K562 (cell line): ENCODE results near the gene APOL2. TPM values are rescaled to one million over a fixed set of nuclear protein-coding genes. Genes with fewer than 3 reads are reported as not detected.

ENCODE experiments used
- ATAC-seq: fragments of 200-7000 bp; cut with Tn5 transposase; 3 replicates; pipeline ENCODE4 v1.9.1; 2020; ENCODE audit warnings: moderate library complexity
- BruUV-seq: library from RNA; stranded (reverse); fragments of 400-500 nt; replicated peaks from 2 replicates; lab custom pipeline; 2021; lab: Mats Ljungman, UMichigan
- CTCF ChIA-PET: fragments of 300-600 bp; formaldehyde crosslinking; extraction: SDS; loops from one replicate; lab custom pipeline; 2021; ENCODE audit warnings: low intra/inter-chr PET ratio; lab: Yijun Ruan, JAX
- POLR2A ChIA-PET: fragments of 300-600, 350-650 bp; sonication (Branson Sonifier 250); formaldehyde crosslinking; extraction: SDS; loops from one replicate; lab custom pipeline; 2021; ENCODE audit warnings: antibody characterized with exemption, inconsistent platforms; lab: Yijun Ruan, JAX
- DNase-seq, 4 experiments: peaks; one replicate each; pipeline versions ENCODE4 v3.0.0 to v3.0.0-alpha.2; 2011 to 2018; ENCODE audit warnings: low spot score in 3 of 4, mixed read lengths in 3 of 4; ENCODE audit errors: extremely low read depth in 1 of 4
- FAIRE-seq: peaks from 2 replicates; lab custom pipeline; 2011; peaks lifted over from hg19 to GRCh38; lab: Jason Lieb, UNC
- H2AFZ ChIP-seq: 2 replicates; pipeline ENCODE4 v1.6.0; 2011; ENCODE audit warnings: low read depth, low read length, control low read depth, inconsistent platforms
- H3K27ac ChIP-seq: fragments of 200-600 bp; 3 replicates; pipeline ENCODE4 v1.8.0; 2011; ENCODE audit warnings: low read depth, mild to moderate bottlenecking, control low read depth, inconsistent platforms, low read length, moderate library complexity, mixed read lengths; ENCODE audit errors: extremely low read depth
- H3K27me3 ChIP-seq, 2 experiments: fragments of 300-600 bp in 1 of 2; 2 replicates in 1 of 2; 3 replicates in 1 of 2; pipeline versions ENCODE4 v1.6.0 to v1.8.0; 2011; ENCODE audit warnings: inconsistent platforms in 2 of 2, low read length in 2 of 2, mild to moderate bottlenecking in 1 of 2, mixed read lengths in 1 of 2, moderate library complexity in 1 of 2; ENCODE audit not compliant: control insufficient read depth in 2 of 2, insufficient read depth in 2 of 2
- H3K36me3 ChIP-seq: fragments of 300-600 bp; 3 replicates; pipeline ENCODE4 v1.8.0; 2011; ENCODE audit warnings: mild to moderate bottlenecking, low read length, inconsistent platforms; ENCODE audit not compliant: control insufficient read depth, insufficient read depth
- H3K4me1 ChIP-seq, 2 experiments: fragments of 200-600 bp in 1 of 2; replicated peaks in 1 of 2; 2 replicates in 1 of 2; 3 replicates in 1 of 2; pipeline versions ENCODE4 v1.5.1 to v1.8.0; 2011; ENCODE audit warnings: inconsistent platforms in 2 of 2, low read length in 2 of 2, mild to moderate bottlenecking in 1 of 2, mixed read lengths in 1 of 2, moderate library complexity in 1 of 2; ENCODE audit not compliant: control insufficient read depth in 2 of 2, insufficient read depth in 2 of 2
- H3K4me2 ChIP-seq: 2 replicates; pipeline ENCODE4 v1.6.1; 2011; ENCODE audit warnings: low read length, control low read depth, inconsistent platforms, mixed read lengths; ENCODE audit not compliant: insufficient read depth
- H3K4me3 ChIP-seq: fragments of 200-600 bp; sonication (generic), shearing (Covaris generic); 2 replicates; pipeline ENCODE4 v1.5.1; 2016; ENCODE audit warnings: control low read depth, inconsistent platforms
- H3K79me2 ChIP-seq: fragments of 200-600 bp; 3 replicates; pipeline ENCODE4 v1.8.0; 2011; ENCODE audit warnings: low read length, inconsistent platforms; ENCODE audit not compliant: control insufficient read depth, insufficient read depth
- H3K9ac ChIP-seq, 2 experiments: 2 replicates each; pipeline versions ENCODE4 v1.6.0 to v1.6.1; 2011; ENCODE audit warnings: low read depth in 2 of 2, low read length in 2 of 2, control low read depth in 1 of 2, inconsistent platforms in 1 of 2, mild to moderate bottlenecking in 1 of 2, mixed read lengths in 1 of 2; ENCODE audit not compliant: insufficient read depth in 1 of 2
- H3K9me1 ChIP-seq: one replicate; pipeline ENCODE4 v1.6.0; 2011; ENCODE audit warnings: inconsistent platforms, mild to moderate bottlenecking, low read length, moderate library complexity; ENCODE audit not compliant: control insufficient read depth, insufficient read depth
- H3K9me3 ChIP-seq: replicated peaks from 2 replicates; pipeline ENCODE4 v1.5.1; 2011; ENCODE audit warnings: low read depth, low read length, inconsistent platforms; ENCODE audit not compliant: control insufficient read depth, insufficient read depth
- H4K20me1 ChIP-seq: replicated peaks from 2 replicates; pipeline ENCODE4 v1.6.1; 2011; ENCODE audit warnings: low read length, inconsistent platforms, mixed read lengths; ENCODE audit not compliant: control insufficient read depth, insufficient read depth
- BRF1 ChIP-seq: IDR thresholded peaks from 3 replicates; pipeline ENCODE4 v1.6.1; 2011; ENCODE audit warnings: borderline replicate concordance, mild to moderate bottlenecking; ENCODE audit not compliant: insufficient read length; ENCODE audit errors: extremely low read depth
- EHMT2 ChIP-seq: fragments of 450-650 bp; IDR thresholded peaks from 2 replicates; pipeline ENCODE4 v1.6.1; 2018; ENCODE audit warnings: antibody characterized with exemption
- FOSL1 ChIP-seq: fragments of 200-800 bp; sonication (Bioruptor generic); conservative IDR thresholded peaks from 2 replicates; pipeline ENCODE4 v1.6.1; 2016; ENCODE audit warnings: missing genetic modification characterization, missing compliant biosample characterization
- GTF2B ChIP-seq: IDR thresholded peaks from 2 replicates; pipeline ENCODE4 v1.6.1; 2011; ENCODE audit not compliant: insufficient read length; ENCODE audit errors: extremely low read depth
- IRF9 ChIP-seq: fragments of 450-650 bp; IDR thresholded peaks from 2 replicates; pipeline ENCODE4 v1.6.1; 2016; ENCODE audit warnings: missing biosample characterization, missing genetic modification characterization
- MCM2 ChIP-seq: fragments of 450-650 bp; IDR thresholded peaks from 2 replicates; pipeline ENCODE4 v1.6.1; 2017; ENCODE audit warnings: low read depth, mild to moderate bottlenecking
- MIER1 ChIP-seq: fragments of 450-650 bp; IDR thresholded peaks from 2 replicates; pipeline ENCODE4 v1.6.1; 2016; ENCODE audit warnings: antibody characterized with exemption, mild to moderate bottlenecking, low read depth
- MNT ChIP-seq, 2 experiments: fragments of 450-650 bp; conservative IDR thresholded peaks; 2 replicates each; pipeline ENCODE4 v1.6.1; 2017; ENCODE audit warnings: mild to moderate bottlenecking in 2 of 2, moderate library complexity in 2 of 2
- NFIX ChIP-seq: fragments of 250-450 bp; sonication (Bioruptor Pico); IDR thresholded peaks from 2 replicates; pipeline ENCODE4 v1.4.0; 2020; ENCODE audit warnings: low read depth, mild to moderate bottlenecking, moderate library complexity
- NKRF ChIP-seq: fragments of 450-650 bp; IDR thresholded peaks from 2 replicates; pipeline ENCODE4 v1.6.1; 2016; ENCODE audit warnings: borderline replicate concordance
- PTTG1 ChIP-seq: fragments of 450-650 bp; IDR thresholded peaks from 2 replicates; pipeline ENCODE4 v1.6.1; 2016; ENCODE audit warnings: low read depth, mild to moderate bottlenecking, missing genetic modification characterization, missing compliant biosample characterization
- RBM17 ChIP-seq: fragments of 200-400 bp; formaldehyde crosslinking; IDR thresholded peaks from 2 replicates; pipeline ENCODE4 v1.6.1; 2017; ENCODE audit warnings: low read depth, mild to moderate bottlenecking, low read length, borderline replicate concordance
- SIRT6 ChIP-seq: IDR thresholded peaks from one replicate; pipeline ENCODE4 v1.6.1; 2012; ENCODE audit warnings: low read depth, mild to moderate bottlenecking, control low read depth, inconsistent platforms, low read length, moderate library complexity
- ZKSCAN8 ChIP-seq: fragments of 200-800 bp; sonication (Bioruptor generic); IDR thresholded peaks from 2 replicates; pipeline ENCODE4 v1.6.1; 2016; ENCODE audit warnings: missing genetic modification characterization, missing compliant biosample characterization
- ZNF143 ChIP-seq: sonication (generic); formaldehyde crosslinking; IDR thresholded peaks from 2 replicates; pipeline ENCODE4 v1.9.0; 2022; ENCODE audit warnings: mild to moderate bottlenecking, missing genetic modification reagents
- ZNF3 ChIP-seq: fragments of 250-450 bp; sonication (Bioruptor Pico); IDR thresholded peaks from 2 replicates; pipeline ENCODE4 v1.5.0; 2021; ENCODE audit warnings: mild to moderate bottlenecking, moderate library complexity
- WGBS: fragments of 100-300 bp; shearing (Covaris generic); methylation state at CpG from one replicate; pipeline ENCODE4 v1.1.6; 2016; ENCODE audit warnings: low coverage, mixed read lengths; ENCODE audit not compliant: insufficient coverage; ENCODE audit errors: missing lambda C conversion rate; 5-methylcytosine and 5-hydroxymethylcytosine counted together
- in situ Hi-C: fragments of 300-500 bp; cut with MboI; formaldehyde crosslinking; loops from 4 replicates; pipeline ENCODE4 v1.15.0; 2018; ENCODE audit warnings: inconsistent platforms, mixed read lengths
- intact Hi-C: fragments of 100-400 bp; cut with micrococcal nuclease; formaldehyde crosslinking; loops from 2 replicates; pipeline ENCODE4 v1.14.2; 2022
- polyA plus RNA-seq, 8 experiments: library from polyadenylated mRNA; depleted of rRNA in 4 of 8; stranded (reverse) in 5 of 8; unstranded in 3 of 8; fragments of >200 nt; fragmentation: Nextera tagmentation in 2 of 8; fragmentation: Illumina TruSeq in 1 of 8; extraction: Ambion mirVana in 2 of 8; extraction: Trizol in 1 of 8; gene quantifications; 2 replicates each; pipeline versions ENCODE4 v1.2.1 to v1.2.3, GENCODE V29; 2011 to 2014; ENCODE audit warnings: inconsistent platforms in 1 of 8, missing spikeins in 1 of 8
- total RNA-seq, 7 experiments: library from RNA; depleted of rRNA in 6 of 7; stranded (reverse); fragments of >200 nt in 6 of 7; fragmentation: Illumina TruSeq in 2 of 7; extraction: Trizol in 2 of 7; gene quantifications; 2 replicates each; pipeline versions ENCODE4 v1.2.1 to v1.2.3, GENCODE V29; 2011 to 2021; ENCODE audit warnings: low replicate concordance in 1 of 7

APOL2 gene
- total and polyA plus RNA-seq, 9 of the 15 experiments (the other 6 are each of a cell fraction or from before 2014, with no cell fraction given): 2.7 to 10.6 (median 8.9) TPM

- TF ChIP-seq MIER1 (no peak), ZKSCAN8 (CRISPR knock-in tag) (no peak), EHMT2 (no peak), GTF2B (no peak), MCM2 (no peak), IRF9 (tag) (no peak)
Observed at GRCh38 chr22:36282328-36282831, 43.1 kb upstream of the APOL2 start (continued).

GRCh38 chr22:36281781-36282327 is 42.5 kb upstream of the APOL2 start:
- peaks cover 52% of the 10 kb centered on the region; the same call in 2 of the 3 replicates for H3K36me3 ChIP-seq
- H3K27me3 ChIP-seq: no peaks in the 10 kb centered on the region
- 87% methylated on average over 10 of the region's 14 CpGs for WGBS
- peaks cover 4 to 9% of the 10 kb centered on the region in 2 experiments; a peak in 3 of 5 replicates for H3K4me1 ChIP-seq
- no peaks in the 10 kb centered on the region for H3K9me3 ChIP-seq
- intact Hi-C loops: no loop called here
- DNase-seq: no peak
- in situ Hi-C loops: no loop called here
- no peak for ATAC-seq
- H3K4me3 ChIP-seq: no peak overlapping the region
- no peak overlapping the region for H2AFZ ChIP-seq
- no TSS peak for BruUV-seq
- no peaks in the 10 kb centered on the region for H3K9me1 ChIP-seq
- H3K79me2 ChIP-seq: no peaks in the 10 kb centered on the region
- H4K20me1 ChIP-seq: peaks cover 6% of the 10 kb centered on the region; the same call in 1 of the 2 replicates
- no peak overlapping the region for H3K4me2 ChIP-seq
- POLR2A ChIA-PET: no interaction called here
- H3K27ac ChIP-seq: no peak overlapping the region
- FAIRE-seq: no peak
- H3K9ac ChIP-seq: no peak overlapping the region
- CTCF ChIA-PET: no interaction called here
- no peak for TF ChIP-seq ZNF143 (CRISPR knock-in tag)
- no peak for TF ChIP-seq ZNF3 (CRISPR knock-in tag)
- TF ChIP-seq PTTG1 (tag): no peak
- no peak for TF ChIP-seq BRF1
- TF ChIP-seq FOSL1 (tag): no peak
- no peak for TF ChIP-seq NKRF
- no peak for TF ChIP-seq MNT (conservative IDR thresholded peaks at IDR 0.05)
- no peak for TF ChIP-seq SIRT6
- TF ChIP-seq NFIX (CRISPR knock-in tag): no peak
- TF ChIP-seq RBM17: no peak
